ENCODE data around the gene EIF4G1.
A peak's percentile ranks its signal among the peaks of the same experiment; 100 is the strongest.

- TF ChIP-seq CEBPB (IDR thresholded peaks at IDR 0.05) (no peak), EP300 (IDR thresholded peaks at IDR 0.05; ENCODE audit: borderline replicate concordance) (no peak; the same call in 1 of the 2 replicates), REST (IDR thresholded peaks at IDR 0.05; ENCODE audit: low read depth) (no peak), TCF12 (IDR thresholded peaks at IDR 0.05; ENCODE audit: low read depth) (peak; percentile 24; the same call in 1 of the 2 replicates), MAX (IDR thresholded peaks at IDR 0.05) (peak; percentile 64), ZBTB7A (IDR thresholded peaks at IDR 0.05; ENCODE audit: low read depth) (peak; percentile 97), TEAD4 (IDR thresholded peaks at IDR 0.05) (no peak; the same call in 1 of the 2 replicates)
Measured at GRCh38 chr3:184361532-184361931, 47.1 kb downstream of the EIF4G1 start, which contains the start of the genes CLCN2 and POLR2H.
